ENCODE measurements around the gene HPCAL1.

- TF ChIP-seq POLR2AphosphoS5 (IDR thresholded peaks at IDR 0.05): peak; percentile 92
- no peak for TF ChIP-seq CTCF (IDR thresholded peaks at IDR 0.05; ENCODE audit: poor library complexity, severe bottlenecking)
- peak; percentile 37 for TF ChIP-seq TAF1 (IDR thresholded peaks at IDR 0.05; ENCODE audit: low read depth)
- no peak for TF ChIP-seq RAD21 (conservative IDR thresholded peaks at IDR 0.05)
- TF ChIP-seq MXI1 (conservative IDR thresholded peaks at IDR 0.05; ENCODE audit: poor library complexity, severe bottlenecking): peak; percentile 99
- no peak for TF ChIP-seq EZH2 (IDR thresholded peaks at IDR 0.05; ENCODE audit: borderline replicate concordance, insufficient read depth, low read length, poor library complexity, severe bottlenecking)
- TF ChIP-seq EP300 (conservative IDR thresholded peaks at IDR 0.05; ENCODE audit: poor library complexity, severe bottlenecking): peak; percentile 82
These were observed 145.3 kb downstream of the HPCAL1 start, which contains the start of gene ODC1 for GRCh38 chr2:10447895-10448575.
